Vagina (tissue), 2 donors: ENCODE results near the gene BTBD6. TPM values are rescaled to one million over a fixed set of nuclear protein-coding genes. Genes with fewer than 3 reads are reported as not detected.

ENCODE experiments used
- DNase-seq, 2 donors: peaks; one replicate each; pipeline ENCODE4 v3.0.0-alpha.2; 2017; ENCODE audit errors: extremely low spot score in 2 of 2
- H3K27ac ChIP-seq: fragments of 200-600 bp; sonication (generic); one replicate; pipeline ENCODE4 v1.5.1; 2019
- H3K27me3 ChIP-seq: fragments of 200-600 bp; sonication (generic); one replicate; pipeline ENCODE4 v1.5.1; 2019
- H3K36me3 ChIP-seq, 2 donors: fragments of 200-600 bp; sonication (generic); one replicate each; pipeline ENCODE4 v1.5.1; 2017 to 2019
- H3K4me1 ChIP-seq: fragments of 200-600 bp; sonication (generic); one replicate; pipeline ENCODE4 v1.5.1; 2019
- H3K4me3 ChIP-seq, 2 donors: fragments of 200-600 bp; sonication (generic); 1 replicate in 1 of 2; 2 replicates in 1 of 2; pipeline ENCODE4 v1.5.1; 2016 to 2019
- H3K9me3 ChIP-seq: fragments of 200-600 bp; sonication (generic); one replicate; pipeline ENCODE4 v1.5.1; 2019
- CTCF ChIP-seq, 3 experiments: fragments of 450-650 bp in 2 of 3; fragments of 200-600 bp in 1 of 3; sonication (generic) in 1 of 3; IDR thresholded peaks; one replicate each; pipeline ENCODE4 v1.5.1; 2017 to 2019; ENCODE audit warnings: antibody characterized with exemption in 3 of 3, mild to moderate bottlenecking in 2 of 3, moderate library complexity in 2 of 3
- POLR2A ChIP-seq, 2 donors: fragments of 450-650 bp; IDR thresholded peaks; one replicate each; pipeline ENCODE4 v1.6.1; 2017; ENCODE audit warnings: antibody characterized with exemption in 2 of 2, mild to moderate bottlenecking in 2 of 2, moderate library complexity in 2 of 2
- POLR2AphosphoS5 ChIP-seq, 2 donors: sonication (generic); formaldehyde crosslinking; IDR thresholded peaks; one replicate each; pipeline ENCODE4 v1.9.0; 2017; ENCODE audit warnings: antibody characterized with exemption in 2 of 2, mild to moderate bottlenecking in 2 of 2, low read depth in 1 of 2; ENCODE audit not compliant: insufficient read depth in 1 of 2
- intact Hi-C: fragments of 100-400 bp; cut with DNase I; formaldehyde crosslinking; loops from one replicate; pipeline ENCODE4 v1.15.1; 2023
- total RNA-seq: library from RNA; depleted of rRNA; stranded (reverse); fragments of >200 nt; gene quantifications from one replicate; pipeline ENCODE4 v1.2.3, GENCODE V29; 2016

The BTBD6 gene
- total RNA-seq, 1 donor from 2014 or later, result 45.9 TPM

GRCh38 chr14:105213361-105213760 lies 35.0 kb upstream of the BTBD6 start:
- no peak for DNase-seq
- no peaks in the 10 kb centered on the region for H3K27me3 ChIP-seq
- TF ChIP-seq CTCF (IDR thresholded peaks at IDR 0.05) (no peak), POLR2AphosphoS5 (IDR thresholded peaks at IDR 0.05; ENCODE audit: insufficient read depth in 1 of 2, low read depth in 1 of 2) (no peak), POLR2A (IDR thresholded peaks at IDR 0.05) (no peak)
- intact Hi-C loops, result loop anchor here (10.0 kb wide), 1 partner anchor 281 kb away; the partner anchor contains the start of gene TEDC1
- no peak overlapping the region for H3K4me3 ChIP-seq
- peaks cover 0 to 43% of the 10 kb centered on the region in 2 donors for H3K36me3 ChIP-seq
- no peaks in the 10 kb centered on the region for H3K4me1 ChIP-seq
- no peak overlapping the region for H3K27ac ChIP-seq
- H3K9me3 ChIP-seq, result no peaks in the 10 kb centered on the region

GRCh38 chr14:105214324-105214915 lies 33.9 kb upstream of the BTBD6 start:
- no peak overlapping the region for H3K4me3 ChIP-seq
- intact Hi-C loops, result loop anchor here (10.0 kb wide), 1 partner anchor 280 kb away; the partner anchor contains the start of gene TEDC1
- no peak for TF ChIP-seq CTCF (IDR thresholded peaks at IDR 0.05)
- TF ChIP-seq POLR2A (IDR thresholded peaks at IDR 0.05), result no peak
- no peak for TF ChIP-seq POLR2AphosphoS5 (IDR thresholded peaks at IDR 0.05; ENCODE audit: insufficient read depth in 1 of 2, low read depth in 1 of 2)
- no peaks in the 10 kb centered on the region for H3K27me3 ChIP-seq
- H3K9me3 ChIP-seq, result no peaks in the 10 kb centered on the region
- DNase-seq, result no peak
- H3K27ac ChIP-seq, result no peak overlapping the region
- peaks cover 0 to 49% of the 10 kb centered on the region in 2 donors for H3K36me3 ChIP-seq
- no peaks in the 10 kb centered on the region for H3K4me1 ChIP-seq

- H3K9me3 ChIP-seq, result no peaks in the 10 kb centered on the region
- H3K4me1 ChIP-seq, result no peaks in the 10 kb centered on the region
- TF ChIP-seq POLR2A (IDR thresholded peaks at IDR 0.05), result no peak
- no peak for TF ChIP-seq POLR2AphosphoS5 (IDR thresholded peaks at IDR 0.05; ENCODE audit: insufficient read depth in 1 of 2, low read depth in 1 of 2)
- no peak for TF ChIP-seq CTCF (IDR thresholded peaks at IDR 0.05)
- no peaks in the 10 kb centered on the region for H3K27me3 ChIP-seq
- H3K27ac ChIP-seq, result no peak overlapping the region
- intact Hi-C loops, result loop anchor here (10.0 kb wide), 1 partner anchor 279 kb away; the partner anchor contains the start of gene TEDC1
- H3K4me3 ChIP-seq, result no peak overlapping the region
- no peak for DNase-seq
- H3K36me3 ChIP-seq, result peaks cover 0 to 52% of the 10 kb centered on the region in 2 donors
Observed at GRCh38 chr14:105215602-105216001, 32.7 kb upstream of the BTBD6 start.

GRCh38 chr14:105216490-105217247 lies 31.7 kb upstream of the BTBD6 start:
- no peak for DNase-seq
- H3K4me1 ChIP-seq, result no peaks in the 10 kb centered on the region
- intact Hi-C loops, result loop anchor here (10.0 kb wide), 1 partner anchor 278 kb away; the partner anchor contains the start of gene TEDC1
- H3K27me3 ChIP-seq, result no peaks in the 10 kb centered on the region
- H3K4me3 ChIP-seq, result no peak overlapping the region
- peaks cover 0 to 62% of the 10 kb centered on the region in 2 donors for H3K36me3 ChIP-seq
- H3K9me3 ChIP-seq, result no peaks in the 10 kb centered on the region
- TF ChIP-seq POLR2A (IDR thresholded peaks at IDR 0.05) (no peak), CTCF (IDR thresholded peaks at IDR 0.05) (no peak), POLR2AphosphoS5 (IDR thresholded peaks at IDR 0.05; ENCODE audit: insufficient read depth in 1 of 2, low read depth in 1 of 2) (no peak)
- no peak overlapping the region for H3K27ac ChIP-seq
